ENCODE results near the gene CAMK2N2.

DNA sequence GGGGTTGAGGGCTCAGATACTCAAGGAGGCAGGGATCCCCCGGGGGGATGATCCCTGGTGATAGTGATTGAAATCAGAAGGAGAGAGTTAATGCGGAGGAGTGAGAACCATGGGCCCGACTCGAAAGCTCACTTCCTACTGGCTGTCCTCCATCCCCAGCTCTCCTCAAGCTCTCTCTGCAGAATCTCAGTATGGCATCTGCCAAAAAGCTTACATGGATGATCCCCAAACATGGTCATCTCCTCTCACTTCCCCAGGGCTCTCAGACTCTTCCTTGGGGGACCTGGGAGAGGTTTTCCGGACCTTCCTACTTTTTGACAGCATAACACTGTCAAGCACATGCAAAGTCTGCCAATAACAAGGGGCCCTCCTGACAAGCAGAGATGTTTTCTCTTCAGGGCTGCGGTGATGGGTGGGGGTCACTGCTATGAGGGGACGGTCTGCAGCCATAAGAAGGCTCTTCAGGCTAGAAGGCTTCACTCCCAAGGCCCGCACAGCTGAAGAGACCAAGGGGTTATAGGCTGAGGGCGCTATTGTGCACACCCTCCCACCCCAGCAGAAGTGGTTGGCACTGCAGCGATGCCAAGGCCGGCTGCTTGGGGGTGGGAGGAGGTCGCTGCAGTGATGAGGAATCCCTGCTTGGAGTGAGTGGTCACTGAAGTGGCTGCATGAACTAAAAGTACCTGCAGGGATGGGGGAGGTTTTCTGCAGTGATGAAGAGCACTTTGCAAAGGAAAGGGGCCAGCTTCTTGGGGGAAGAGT lies 32.8 kb downstream of the CAMK2N2 start:
- TF ChIP-seq, protein P1, sequence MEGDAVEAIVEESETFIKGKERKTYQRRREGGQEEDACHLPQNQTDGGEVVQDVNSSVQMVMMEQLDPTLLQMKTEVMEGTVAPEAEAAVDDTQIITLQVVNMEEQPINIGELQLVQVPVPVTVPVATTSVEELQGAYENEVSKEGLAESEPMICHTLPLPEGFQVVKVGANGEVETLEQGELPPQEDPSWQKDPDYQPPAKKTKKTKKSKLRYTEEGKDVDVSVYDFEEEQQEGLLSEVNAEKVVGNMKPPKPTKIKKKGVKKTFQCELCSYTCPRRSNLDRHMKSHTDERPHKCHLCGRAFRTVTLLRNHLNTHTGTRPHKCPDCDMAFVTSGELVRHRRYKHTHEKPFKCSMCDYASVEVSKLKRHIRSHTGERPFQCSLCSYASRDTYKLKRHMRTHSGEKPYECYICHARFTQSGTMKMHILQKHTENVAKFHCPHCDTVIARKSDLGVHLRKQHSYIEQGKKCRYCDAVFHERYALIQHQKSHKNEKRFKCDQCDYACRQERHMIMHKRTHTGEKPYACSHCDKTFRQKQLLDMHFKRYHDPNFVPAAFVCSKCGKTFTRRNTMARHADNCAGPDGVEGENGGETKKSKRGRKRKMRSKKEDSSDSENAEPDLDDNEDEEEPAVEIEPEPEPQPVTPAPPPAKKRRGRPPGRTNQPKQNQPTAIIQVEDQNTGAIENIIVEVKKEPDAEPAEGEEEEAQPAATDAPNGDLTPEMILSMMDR (conservative IDR thresholded peaks at IDR 0.05 in 1 of 2, IDR thresholded peaks at IDR 0.05 in 1 of 2; ENCODE audit: extremely low read depth in 1 of 2, insufficient read depth in 1 of 2, low read depth in 1 of 2, low read length in 2 of 2): no peak
- no peak for TF ChIP-seq EZH2 (IDR thresholded peaks at IDR 0.05; ENCODE audit: borderline replicate concordance, low read length)
